ENCODE results near the gene SEMA5A.

Gene SEMA5A

GRCh38 chr5:9545992-9546851, at the start of gene SEMA5A:
Gene SEMA5A (minus strand): TSS chr5:9546075. CDS start chr5:9379946, 166,129 bp downstream.
- peak; percentile 16 for DNase-seq

- DNase-seq = no peak
Measured at GRCh38 chr5:9594913-9595312, 49.0 kb upstream of the SEMA5A start.

GRCh38 chr5:9589049-9589835, 43.4 kb upstream of the SEMA5A start:
- no peak for DNase-seq

GRCh38 chr5:9588254-9588653, 42.4 kb upstream of the SEMA5A start:
- DNase-seq = no peak

- DNase-seq = no peak
Measured at GRCh38 chr5:9587135-9587534, 41.3 kb upstream of the SEMA5A start.

GRCh38 chr5:9582406-9582805, 36.5 kb upstream of the SEMA5A start:
- DNase-seq = no peak

GRCh38 chr5:9573796-9574195, 27.9 kb upstream of the SEMA5A start:
- DNase-seq = no peak

- DNase-seq = no peak
Measured at GRCh38 chr5:9572246-9572645, 26.4 kb upstream of the SEMA5A start.

- no peak for DNase-seq
Measured at GRCh38 chr5:9570876-9571275, 25.0 kb upstream of the SEMA5A start.

- no peak for DNase-seq
Measured at GRCh38 chr5:9567039-9567438, 21.2 kb upstream of the SEMA5A start.

- DNase-seq = no peak
Measured at GRCh38 chr5:9564752-9565151, 18.9 kb upstream of the SEMA5A start.

- DNase-seq = no peak
Measured at GRCh38 chr5:9562141-9562540, 16.3 kb upstream of the SEMA5A start.

GRCh38 chr5:9559965-9560364, 14.1 kb upstream of the SEMA5A start:
- DNase-seq = no peak

GRCh38 chr5:9558319-9558965, 12.6 kb upstream of the SEMA5A start:
- no peak for DNase-seq

- no peak for DNase-seq
Measured at GRCh38 chr5:9557696-9558095, 11.8 kb upstream of the SEMA5A start.

GRCh38 chr5:9555961-9556360, 10.1 kb upstream of the SEMA5A start:
- DNase-seq = no peak

- DNase-seq = no peak
Measured at GRCh38 chr5:9554122-9554521, 8.2 kb upstream of the SEMA5A start.

- DNase-seq = no peak
Measured at GRCh38 chr5:9553561-9553960, 7.7 kb upstream of the SEMA5A start.

- no peak for DNase-seq
Measured at GRCh38 chr5:9551567-9552537, 6.0 kb upstream of the SEMA5A start.

- DNase-seq = no peak
Measured at GRCh38 chr5:9549941-9550340, 4.1 kb upstream of the SEMA5A start.

GRCh38 chr5:9547122-9547947, 1.5 kb upstream of the SEMA5A start:
- no peak for DNase-seq
